BE2C (cell line): Measurements from ENCODE around the gene PPP1R37.

ENCODE experiments used
- DNase-seq: peaks from one replicate; pipeline ENCODE4 v3.0.0-alpha.2; 2020
- H3K27me3 ChIP-seq: fragments of 250-450 bp; sonication (Bioruptor Pico); 2 replicates; pipeline ENCODE4 v1.5.1; 2020; ENCODE audit warnings: mild to moderate bottlenecking
- H3K36me3 ChIP-seq: fragments of 250-450 bp; sonication (Bioruptor Pico); 2 replicates; pipeline ENCODE4 v1.5.1; 2020; ENCODE audit warnings: mild to moderate bottlenecking
- H3K4me1 ChIP-seq: fragments of 250-450 bp; sonication (Bioruptor Pico); 2 replicates; pipeline ENCODE4 v1.5.1; 2020
- H3K4me3 ChIP-seq: 2 replicates; pipeline ENCODE4 v1.5.1; 2011; ENCODE audit warnings: low read depth, low read length
- H3K9me3 ChIP-seq: fragments of 250-450 bp; sonication (Bioruptor Pico); 2 replicates; pipeline ENCODE4 v1.5.1; 2020
- CTCF ChIP-seq: IDR thresholded peaks from 2 replicates; pipeline ENCODE4 v1.5.1; 2012; ENCODE audit warnings: mild to moderate bottlenecking, low read depth, low read length

Gene PPP1R37

GRCh38 chr19:45162608-45163143 is 69.7 kb downstream of the PPP1R37 start:
- H3K36me3 ChIP-seq = no peaks in the 10 kb centered on the region
- H3K27me3 ChIP-seq = no peaks in the 10 kb centered on the region
- H3K4me3 ChIP-seq = no peak overlapping the region
- H3K4me1 ChIP-seq = no peaks in the 10 kb centered on the region
- H3K9me3 ChIP-seq = no peaks in the 10 kb centered on the region
- no peak for DNase-seq
- no peak for TF ChIP-seq CTCF

- Histone ChIP-seq H3K4me1 (no peaks in the 10 kb centered on the region), H3K36me3 (no peaks in the 10 kb centered on the region), H3K27me3 (no peaks in the 10 kb centered on the region), H3K9me3 (no peaks in the 10 kb centered on the region), H3K4me3 (no peak overlapping the region)
- no peak for DNase-seq
- no peak for TF ChIP-seq CTCF
Measured at GRCh38 chr19:45163156-45163555, 70.2 kb downstream of the PPP1R37 start.

GRCh38 chr19:45163751-45164460 is 70.9 kb downstream of the PPP1R37 start:
- Histone ChIP-seq H3K4me1 (no peaks in the 10 kb centered on the region), H3K9me3 (no peaks in the 10 kb centered on the region), H3K36me3 (no peaks in the 10 kb centered on the region), H3K4me3 (no peak overlapping the region), H3K27me3 (no peaks in the 10 kb centered on the region)
- no peak for DNase-seq
- TF ChIP-seq CTCF = no peak

- no peaks in the 10 kb centered on the region for H3K9me3 ChIP-seq
- no peaks in the 10 kb centered on the region for H3K27me3 ChIP-seq
- H3K4me1 ChIP-seq = no peaks in the 10 kb centered on the region
- DNase-seq = peak; percentile 59
- H3K36me3 ChIP-seq = no peaks in the 10 kb centered on the region
- no peak for TF ChIP-seq CTCF
- no peak overlapping the region for H3K4me3 ChIP-seq
Measured at GRCh38 chr19:45164577-45165335, 71.8 kb downstream of the PPP1R37 start.

- H3K9me3 ChIP-seq = no peaks in the 10 kb centered on the region
- no peak overlapping the region for H3K4me3 ChIP-seq
- no peaks in the 10 kb centered on the region for H3K27me3 ChIP-seq
- H3K36me3 ChIP-seq = no peaks in the 10 kb centered on the region
- no peak for TF ChIP-seq CTCF
- DNase-seq = peak; percentile 43
- H3K4me1 ChIP-seq = no peaks in the 10 kb centered on the region
Measured at GRCh38 chr19:45166723-45167252, 73.8 kb downstream of the PPP1R37 start.
